GM18951 (cell line): Measurements from ENCODE around the gene GRK5.

ENCODE experiments used
- POLR2A ChIP-seq: IDR thresholded peaks from 4 replicates; pipeline ENCODE4 v1.6.1; 2011; ENCODE audit warnings: mild to moderate bottlenecking; ENCODE audit not compliant: insufficient read length, insufficient read depth; ENCODE audit errors: extremely low read depth
- in situ Hi-C: fragments of 300-500 bp; cut with MboI; formaldehyde crosslinking; loops from one replicate; pipeline ENCODE4 v1.12.0; 2022; ENCODE audit warnings: low sequenced_read_pairs, mixed read lengths, inconsistent platforms; ENCODE audit not compliant: unreplicated experiment

The GRK5 gene

GRCh38 chr10:119283387-119283786, 76.0 kb downstream of the GRK5 start:
- no peak for TF ChIP-seq POLR2A
- in situ Hi-C loops = no loop called here

GRCh38 chr10:119283818-119284217, 76.4 kb downstream of the GRK5 start:
- no peak for TF ChIP-seq POLR2A
- in situ Hi-C loops = no loop called here

GRCh38 chr10:119284679-119285096, 77.3 kb downstream of the GRK5 start:
- TF ChIP-seq POLR2A = no peak
- in situ Hi-C loops = no loop called here

GRCh38 chr10:119285495-119286267, 78.3 kb downstream of the GRK5 start:
- TF ChIP-seq POLR2A = no peak
- in situ Hi-C loops = no loop called here

GRCh38 chr10:119286516-119286915, 79.1 kb downstream of the GRK5 start:
- no peak for TF ChIP-seq POLR2A
- in situ Hi-C loops = no loop called here

- in situ Hi-C loops = no loop called here
- no peak for TF ChIP-seq POLR2A
Observed at GRCh38 chr10:119286983-119287633, 79.7 kb downstream of the GRK5 start.

- TF ChIP-seq POLR2A = no peak
- in situ Hi-C loops = no loop called here
Observed at GRCh38 chr10:119288574-119289001, 81.2 kb downstream of the GRK5 start.

GRCh38 chr10:119289227-119289920, 82.0 kb downstream of the GRK5 start:
- TF ChIP-seq POLR2A = no peak
- in situ Hi-C loops = no loop called here

- in situ Hi-C loops = no loop called here
- no peak for TF ChIP-seq POLR2A
Observed at GRCh38 chr10:119290301-119291048, 83.1 kb downstream of the GRK5 start.

GRCh38 chr10:119291223-119291900, 84.0 kb downstream of the GRK5 start:
- in situ Hi-C loops = no loop called here
- no peak for TF ChIP-seq POLR2A

GRCh38 chr10:119292968-119293760, 85.8 kb downstream of the GRK5 start:
- no peak for TF ChIP-seq POLR2A
- in situ Hi-C loops = no loop called here

- TF ChIP-seq POLR2A = no peak
- in situ Hi-C loops = no loop called here
Observed at GRCh38 chr10:119296703-119297102, 89.3 kb downstream of the GRK5 start.
